Astrocyte of the cerebellum (primary cell): ENCODE measurements around the gene UFC1.
A peak's percentile ranks its signal among the peaks of the same experiment; 100 is the strongest.

ENCODE experiments used
- DNase-seq: peaks from one replicate; pipeline ENCODE4 v3.0.0-alpha.2; 2011; ENCODE audit warnings: low read depth
- H3K4me3 ChIP-seq: 2 replicates; pipeline ENCODE4 v1.5.1; 2011; ENCODE audit warnings: mild to moderate bottlenecking, low read depth, low read length, moderate library complexity
- CTCF ChIP-seq: IDR thresholded peaks from 2 replicates; pipeline ENCODE4 v1.5.1; 2012; ENCODE audit warnings: low read length, low read depth, moderate library complexity, mild to moderate bottlenecking; ENCODE audit errors: missing control alignments
- in situ Hi-C: cut with HindIII; loops from 2 replicates; pipeline ENCODE4 v1.10.0; 2017; ENCODE audit warnings: low sequenced_read_pairs

The UFC1 gene

GRCh38 chr1:161179698-161180097, 25.9 kb downstream of the UFC1 start:
- in situ Hi-C loops: no loop called here
- no peak for TF ChIP-seq CTCF
- no peak for DNase-seq
- H3K4me3 ChIP-seq: no peak overlapping the region

GRCh38 chr1:161180639-161181038, 26.9 kb downstream of the UFC1 start:
- DNase-seq: no peak
- no peak overlapping the region for H3K4me3 ChIP-seq
- TF ChIP-seq CTCF: peak; percentile 28
- in situ Hi-C loops: no loop called here

GRCh38 chr1:161182214-161182613, 28.4 kb downstream of the UFC1 start:
- in situ Hi-C loops: no loop called here
- no peak for TF ChIP-seq CTCF
- DNase-seq: no peak
- H3K4me3 ChIP-seq: no peak overlapping the region

GRCh38 chr1:161185282-161185682, 31.5 kb downstream of the UFC1 start:
- DNase-seq: peak; percentile 28
- no peak overlapping the region for H3K4me3 ChIP-seq
- TF ChIP-seq CTCF: no peak
- in situ Hi-C loops: no loop called here

- no peak for DNase-seq
- in situ Hi-C loops: no loop called here
Observed at GRCh38 chr1:161185732-161186311, 32.0 kb downstream of the UFC1 start.

GRCh38 chr1:161187311-161187710, 33.5 kb downstream of the UFC1 start:
- in situ Hi-C loops: no loop called here
- no peak overlapping the region for H3K4me3 ChIP-seq
- DNase-seq: no peak
- TF ChIP-seq CTCF: no peak

More at GRCh38 chr1:161185732-161186311, 32.0 kb downstream of the UFC1 start:
- TF ChIP-seq CTCF: no peak
- no peak overlapping the region for H3K4me3 ChIP-seq
